Upper lobe of left lung (tissue), 6 donors: ENCODE data around the gene DENND4B. TPM values are rescaled to one million over a fixed set of nuclear protein-coding genes. Genes with fewer than 3 reads are reported as not detected.

Experiments
- ATAC-seq, 2 donors: fragments of 200-7000 bp; cut with Tn5 transposase; one replicate each; pipeline ENCODE4 v1.9.1; 2022; ENCODE audit warnings: mild to moderate bottlenecking in 2 of 2, moderate library complexity in 2 of 2; ENCODE audit not compliant: low FRiP score in 2 of 2
- DNase-seq, 2 donors: peaks; one replicate each; pipeline ENCODE4 v3.0.0-alpha.2; 2019 to 2020
- H3K27ac ChIP-seq, 4 donors: fragments of 200-600 bp; sonication (generic); one replicate each; pipeline ENCODE4 v1.5.1; 2016 to 2019
- H3K27me3 ChIP-seq, 4 donors: fragments of 200-600 bp; sonication (generic); one replicate each; pipeline ENCODE4 v1.5.1; 2017 to 2019
- H3K36me3 ChIP-seq, 4 donors: fragments of 200-600 bp; sonication (generic); one replicate each; pipeline ENCODE4 v1.5.1; 2016 to 2019
- H3K4me1 ChIP-seq, 4 donors: fragments of 200-600 bp; sonication (generic); one replicate each; pipeline ENCODE4 v1.5.1; 2018 to 2019
- H3K4me3 ChIP-seq, 4 donors: fragments of 200-600 bp; sonication (generic); one replicate each; pipeline ENCODE4 v1.5.1; 2017 to 2019; ENCODE audit warnings: mild to moderate bottlenecking in 2 of 4, moderate library complexity in 1 of 4
- H3K9me3 ChIP-seq, 4 donors: fragments of 200-600 bp; sonication (generic); one replicate each; pipeline ENCODE4 v1.5.1; 2018 to 2019
- CTCF ChIP-seq, 6 experiments: fragments of 450-650 bp in 4 of 6; fragments of 200-600 bp in 2 of 6; sonication (generic) in 2 of 6; IDR thresholded peaks; one replicate each; pipeline ENCODE4 v1.5.1; 2016 to 2019; ENCODE audit warnings: antibody characterized with exemption in 6 of 6
- EP300 ChIP-seq, 4 donors: sonication (generic); formaldehyde crosslinking; IDR thresholded peaks; one replicate each; pipeline ENCODE4 v1.5.1; 2017; ENCODE audit warnings: antibody characterized with exemption in 4 of 4, control low read depth in 2 of 4
- POLR2A ChIP-seq, 4 donors: fragments of 450-650 bp; IDR thresholded peaks; one replicate each; pipeline ENCODE4 v1.5.1; 2016 to 2017; ENCODE audit warnings: antibody characterized with exemption in 4 of 4, mild to moderate bottlenecking in 2 of 4
- POLR2AphosphoS5 ChIP-seq, 2 donors: sonication (generic); formaldehyde crosslinking; IDR thresholded peaks; one replicate each; pipeline ENCODE4 v1.5.1; 2017; ENCODE audit warnings: antibody characterized with exemption in 2 of 2
- WGBS, 2 donors: methylation state at CpG; one replicate each; pipeline ENCODE4 v1.1.5; 2017 to 2018; 5-methylcytosine and 5-hydroxymethylcytosine counted together
- total RNA-seq, 6 donors: library from RNA; depleted of rRNA in 4 of 6; stranded (reverse); fragments of >200 nt in 4 of 6; gene quantifications; one replicate each; pipeline versions ENCODE4 v1.1.0 to v1.2.1, GENCODE V29; 2016 to 2021
- donor health status: DM: no; HTN: no; CAD: no; lungs with moderate emphysema.
- donor health status: DM: no; HTN: yes; CAD: no; lungs with severe emphysema.

Gene DENND4B
- total RNA-seq, 6 donors from 2014 or later = 43.3 to 151 (median 103) TPM

- H3K36me3 ChIP-seq = peaks cover 0 to 46% (median 18%) of the 10 kb centered on the region in 4 donors
- peak; percentile 96 to 100 for DNase-seq
- peaks cover 48 to 78% (median 53%) of the 10 kb centered on the region in 4 donors for H3K4me1 ChIP-seq
- peak; percentile 95 for ATAC-seq
- no peaks in the 10 kb centered on the region for H3K27me3 ChIP-seq
- no peaks in the 10 kb centered on the region for H3K9me3 ChIP-seq
- 0 to 1% methylated on average over 38 to 68 of the region's 75 CpGs for WGBS, 2 donors
- peak in 1 of 4 donors; percentile 42 for TF ChIP-seq EP300 (IDR thresholded peaks at IDR 0.05)
- TF ChIP-seq POLR2AphosphoS5 (IDR thresholded peaks at IDR 0.05) = peak; percentile 86 to 92
- peak in 3 of 4 donors; percentile 43 to 88 (median 72) for TF ChIP-seq POLR2A (IDR thresholded peaks at IDR 0.05)
- TF ChIP-seq CTCF (IDR thresholded peaks at IDR 0.05) = peak in 1 of 6 experiments; percentile 12
- H3K4me3 ChIP-seq = peak within 1 kb of the TSS; percentile 83 to 96 (median 90)
- H3K27ac ChIP-seq = peak within 1 kb of the TSS; percentile 91 to 96 (median 93)
Measured at GRCh38 chr1:153958111-153958960, 11.8 kb upstream of the DENND4B start, which contains the start of gene CRTC2. Gene CRTC2 (minus strand): TSS chr1:153958612. CDS start chr1:153958497, 115 bp downstream.

- ATAC-seq (peak; percentile 0 to 3), DNase-seq (peak in 1 of 2 donors; percentile 55)
- Histone ChIP-seq H3K4me1 (peaks cover 48 to 75% (median 53%) of the 10 kb centered on the region in 4 donors), H3K27ac (peak overlapping the region; percentile 91 to 96 (median 93)), H3K4me3 (peak overlapping the region; percentile 83 to 96 (median 90)), H3K36me3 (peaks cover 0 to 52% (median 24%) of the 10 kb centered on the region in 4 donors), H3K27me3 (no peaks in the 10 kb centered on the region), H3K9me3 (no peaks in the 10 kb centered on the region)
- TF ChIP-seq EP300 (IDR thresholded peaks at IDR 0.05) (no peak), POLR2AphosphoS5 (IDR thresholded peaks at IDR 0.05) (no peak), POLR2A (IDR thresholded peaks at IDR 0.05) (no peak), CTCF (IDR thresholded peaks at IDR 0.05) (no peak)
- WGBS, 2 donors = 1% methylated on average over 10 to 13 of the region's 13 CpGs
Measured at GRCh38 chr1:153957744-153958110, 11.2 kb upstream of the DENND4B start.

- TF ChIP-seq POLR2A (IDR thresholded peaks at IDR 0.05) (no peak), EP300 (IDR thresholded peaks at IDR 0.05) (no peak), POLR2AphosphoS5 (IDR thresholded peaks at IDR 0.05) (no peak), CTCF (IDR thresholded peaks at IDR 0.05) (no peak)
- Histone ChIP-seq H3K36me3 (peaks cover 5 to 57% (median 30%) of the 10 kb centered on the region in 4 donors), H3K9me3 (no peaks in the 10 kb centered on the region), H3K27ac (peak overlapping the region; percentile 91 to 96 (median 93)), H3K4me1 (peaks cover 43 to 70% (median 47%) of the 10 kb centered on the region in 4 donors), H3K27me3 (no peaks in the 10 kb centered on the region), H3K4me3 (peak overlapping the region; percentile 83 to 96 (median 90))
- no peak for ATAC-seq
- DNase-seq = no peak
- 28 to 30% methylated on average over 6 of the region's 6 CpGs for WGBS, 2 donors
Measured at GRCh38 chr1:153956997-153957715, 10.6 kb upstream of the DENND4B start.

GRCh38 chr1:153954826-153955225 is 8.3 kb upstream of the DENND4B start:
- Histone ChIP-seq H3K36me3 (peaks cover 24 to 58% (median 42%) of the 10 kb centered on the region in 4 donors), H3K9me3 (no peaks in the 10 kb centered on the region), H3K4me1 (peaks cover 27 to 47% (median 31%) of the 10 kb centered on the region in 4 donors), H3K27ac (no peak overlapping the region), H3K27me3 (no peaks in the 10 kb centered on the region), H3K4me3 (no peak overlapping the region)
- TF ChIP-seq POLR2A (IDR thresholded peaks at IDR 0.05) = no peak
- TF ChIP-seq CTCF (IDR thresholded peaks at IDR 0.05) = no peak
- TF ChIP-seq POLR2AphosphoS5 (IDR thresholded peaks at IDR 0.05) = no peak
- TF ChIP-seq EP300 (IDR thresholded peaks at IDR 0.05) = no peak
- DNase-seq = no peak
- 97 to 98% methylated on average over 9 to 10 of the region's 10 CpGs for WGBS, 2 donors
- ATAC-seq = no peak
